ENCODE results near the gene HLX.

Gene HLX, protein sequence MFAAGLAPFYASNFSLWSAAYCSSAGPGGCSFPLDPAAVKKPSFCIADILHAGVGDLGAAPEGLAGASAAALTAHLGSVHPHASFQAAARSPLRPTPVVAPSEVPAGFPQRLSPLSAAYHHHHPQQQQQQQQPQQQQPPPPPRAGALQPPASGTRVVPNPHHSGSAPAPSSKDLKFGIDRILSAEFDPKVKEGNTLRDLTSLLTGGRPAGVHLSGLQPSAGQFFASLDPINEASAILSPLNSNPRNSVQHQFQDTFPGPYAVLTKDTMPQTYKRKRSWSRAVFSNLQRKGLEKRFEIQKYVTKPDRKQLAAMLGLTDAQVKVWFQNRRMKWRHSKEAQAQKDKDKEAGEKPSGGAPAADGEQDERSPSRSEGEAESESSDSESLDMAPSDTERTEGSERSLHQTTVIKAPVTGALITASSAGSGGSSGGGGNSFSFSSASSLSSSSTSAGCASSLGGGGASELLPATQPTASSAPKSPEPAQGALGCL

GRCh38 chr1:220879076-220879508 lies at the start of gene HLX:
HLX (plus strand) TSS chr1:220879443; CDS start chr1:220879858, 415 bp downstream.
- TF ChIP-seq, protein P1, sequence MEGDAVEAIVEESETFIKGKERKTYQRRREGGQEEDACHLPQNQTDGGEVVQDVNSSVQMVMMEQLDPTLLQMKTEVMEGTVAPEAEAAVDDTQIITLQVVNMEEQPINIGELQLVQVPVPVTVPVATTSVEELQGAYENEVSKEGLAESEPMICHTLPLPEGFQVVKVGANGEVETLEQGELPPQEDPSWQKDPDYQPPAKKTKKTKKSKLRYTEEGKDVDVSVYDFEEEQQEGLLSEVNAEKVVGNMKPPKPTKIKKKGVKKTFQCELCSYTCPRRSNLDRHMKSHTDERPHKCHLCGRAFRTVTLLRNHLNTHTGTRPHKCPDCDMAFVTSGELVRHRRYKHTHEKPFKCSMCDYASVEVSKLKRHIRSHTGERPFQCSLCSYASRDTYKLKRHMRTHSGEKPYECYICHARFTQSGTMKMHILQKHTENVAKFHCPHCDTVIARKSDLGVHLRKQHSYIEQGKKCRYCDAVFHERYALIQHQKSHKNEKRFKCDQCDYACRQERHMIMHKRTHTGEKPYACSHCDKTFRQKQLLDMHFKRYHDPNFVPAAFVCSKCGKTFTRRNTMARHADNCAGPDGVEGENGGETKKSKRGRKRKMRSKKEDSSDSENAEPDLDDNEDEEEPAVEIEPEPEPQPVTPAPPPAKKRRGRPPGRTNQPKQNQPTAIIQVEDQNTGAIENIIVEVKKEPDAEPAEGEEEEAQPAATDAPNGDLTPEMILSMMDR (conservative IDR thresholded peaks at IDR 0.05; ENCODE audit: control insufficient read depth, insufficient read depth, low read depth, low read length), result no peak
- peak; percentile 95 for DNase-seq (ENCODE audit: low read depth)
- peak within 1 kb of the TSS; percentile 70 for H3K4me3 ChIP-seq (ENCODE audit: control insufficient read depth, low read depth, low read length)

DNA sequence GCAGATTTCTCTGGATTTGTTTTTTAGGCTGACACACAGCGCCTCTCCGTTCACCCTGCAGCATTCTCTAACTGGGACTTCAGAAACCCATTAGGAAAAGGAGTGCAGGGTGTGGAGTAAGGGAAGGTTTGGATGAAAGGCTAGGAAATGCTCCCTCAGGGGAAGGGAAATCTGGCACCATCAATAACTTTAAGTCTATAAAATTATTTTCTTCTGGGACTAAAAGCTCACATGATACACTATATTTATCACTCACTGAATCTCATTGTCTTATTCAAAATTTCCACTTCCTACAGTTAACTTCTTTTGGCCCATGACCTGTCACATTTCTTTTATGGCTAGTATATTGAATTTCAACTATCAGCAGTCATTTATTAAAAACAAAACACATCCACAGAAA lies 45.8 kb upstream of the HLX start:
- TF ChIP-seq, protein P1 (conservative IDR thresholded peaks at IDR 0.05; ENCODE audit: control insufficient read depth, insufficient read depth, low read depth, low read length), result no peak
- DNase-seq (ENCODE audit: low read depth), result no peak
- H3K4me3 ChIP-seq (ENCODE audit: control insufficient read depth, low read depth, low read length), result no peak overlapping the region

DNA sequence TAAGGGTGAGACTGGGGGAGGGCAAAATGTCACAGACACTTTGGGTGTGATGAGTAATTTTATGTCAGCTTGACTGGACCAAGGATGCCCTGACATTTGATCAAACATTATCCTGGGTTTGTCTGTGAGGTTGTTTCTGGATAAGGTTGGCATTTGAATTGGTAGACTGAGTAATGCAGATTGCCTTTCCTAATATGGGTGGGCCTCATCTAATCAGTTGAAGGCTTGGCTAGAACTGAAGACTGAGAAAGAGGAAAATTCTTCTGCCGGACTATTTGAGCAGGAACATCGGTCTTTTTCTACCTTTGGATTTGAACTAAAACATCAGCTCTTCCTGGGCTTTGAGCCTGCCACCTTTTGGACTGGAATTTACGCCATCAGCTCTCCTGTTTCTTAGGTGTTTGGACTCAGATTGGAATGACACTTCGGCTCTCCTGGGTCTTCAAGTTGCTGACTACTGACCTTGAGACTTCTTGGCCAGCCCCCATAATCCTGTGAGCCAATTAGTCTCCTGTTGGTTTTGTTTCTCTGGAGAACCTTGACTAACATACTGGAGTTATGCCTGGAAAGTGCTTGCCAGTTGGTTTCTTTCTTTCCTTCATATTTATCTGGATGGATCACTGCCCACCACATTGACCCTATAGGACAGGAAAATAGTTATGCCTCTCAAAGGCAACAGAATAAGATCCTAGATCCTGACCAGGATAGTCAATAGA lies 44.9 kb upstream of the HLX start:
- no peak overlapping the region for H3K4me3 ChIP-seq (ENCODE audit: control insufficient read depth, low read depth, low read length)
- DNase-seq (ENCODE audit: low read depth), result no peak
- TF ChIP-seq, protein P1 (conservative IDR thresholded peaks at IDR 0.05; ENCODE audit: control insufficient read depth, insufficient read depth, low read depth, low read length), result no peak

DNA sequence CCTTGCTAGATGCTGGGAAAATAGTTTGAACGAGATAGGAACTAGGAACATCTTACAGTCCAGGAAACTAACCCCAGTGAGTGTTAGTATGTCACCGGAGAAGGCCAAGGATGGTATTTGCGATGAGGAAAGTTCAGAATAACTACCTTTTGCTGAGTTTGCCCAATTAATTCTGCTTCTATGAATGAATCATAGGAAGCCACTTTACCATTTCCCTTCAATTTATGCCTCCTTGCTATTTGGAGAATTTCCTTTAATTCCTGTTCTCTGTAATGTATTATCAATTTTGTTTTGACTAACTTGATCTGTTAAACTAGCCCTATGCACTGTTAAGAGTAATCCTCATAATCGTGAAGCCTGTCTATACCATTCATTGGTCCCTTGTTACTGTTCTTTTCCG lies 40.7 kb upstream of the HLX start:
- TF ChIP-seq, protein P1 (conservative IDR thresholded peaks at IDR 0.05; ENCODE audit: control insufficient read depth, insufficient read depth, low read depth, low read length), result no peak
- DNase-seq (ENCODE audit: low read depth), result no peak
- H3K4me3 ChIP-seq (ENCODE audit: control insufficient read depth, low read depth, low read length), result no peak overlapping the region

- TF ChIP-seq, protein P1 (conservative IDR thresholded peaks at IDR 0.05; ENCODE audit: control insufficient read depth, insufficient read depth, low read depth, low read length), result no peak
- no peak for DNase-seq (ENCODE audit: low read depth)
- H3K4me3 ChIP-seq (ENCODE audit: control insufficient read depth, low read depth, low read length), result no peak overlapping the region
Measured at GRCh38 chr1:220839474-220839873, 39.8 kb upstream of the HLX start.

DNA sequence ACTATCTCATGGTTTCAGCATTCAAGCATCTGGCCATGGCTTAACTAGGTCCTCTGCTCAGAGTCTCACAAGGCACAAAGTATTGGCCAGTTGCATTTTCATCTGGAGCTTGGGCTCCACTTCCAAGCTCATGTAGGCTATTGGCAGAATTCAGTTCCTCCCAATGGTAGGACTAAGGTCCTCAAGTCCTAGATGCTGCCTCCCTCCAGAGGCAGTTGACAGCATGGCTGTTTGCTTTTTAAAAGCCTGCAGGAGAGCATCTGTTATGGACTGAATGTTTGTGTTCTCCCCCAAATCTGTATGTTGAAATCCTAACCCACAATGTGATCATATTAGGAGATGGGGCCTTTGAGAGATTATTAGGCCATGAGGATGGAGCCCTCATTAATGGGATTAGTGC lies 38.0 kb upstream of the HLX start:
- TF ChIP-seq, protein P1 (conservative IDR thresholded peaks at IDR 0.05; ENCODE audit: control insufficient read depth, insufficient read depth, low read depth, low read length), result peak; percentile 18

More for the DNA sequence above, 38.0 kb upstream of the HLX start:
- no peak overlapping the region for H3K4me3 ChIP-seq (ENCODE audit: control insufficient read depth, low read depth, low read length)
- DNase-seq (ENCODE audit: low read depth), result peak; percentile 36
